Panc1 (cell line): ENCODE results near the gene MTERF4. TPM values are rescaled to one million over a fixed set of nuclear protein-coding genes. Genes with fewer than 3 reads are reported as not detected.

Experiments
- ATAC-seq: fragments of 200-7000 bp; cut with Tn5 transposase; 2 replicates; pipeline ENCODE4 v1.9.1; 2020; ENCODE audit warnings: mild to moderate bottlenecking, moderate library complexity
- BruUV-seq: library from RNA; stranded (reverse); fragments of 400-500 nt; replicated peaks from 2 replicates; lab custom pipeline; 2021; lab: Mats Ljungman, UMichigan
- CTCF ChIA-PET: fragments of 300-600 bp; sonication (Branson Sonifier 250); formaldehyde crosslinking; loops from one replicate; lab custom pipeline; 2022; ENCODE audit warnings: antibody characterized with exemption; lab: Charles Lee
- POLR2A ChIA-PET: fragments of 300-600 bp; sonication (Branson Sonifier 250); formaldehyde crosslinking; loops from one replicate; lab custom pipeline; 2022; ENCODE audit warnings: antibody characterized with exemption; lab: Charles Lee
- DNase-seq: peaks from one replicate; pipeline ENCODE4 v3.0.0-alpha.2; 2010; ENCODE audit warnings: low read depth, low spot score
- H3K27ac ChIP-seq: 2 replicates; pipeline ENCODE4 v1.5.1; 2011; ENCODE audit warnings: mild to moderate bottlenecking, low read length, inconsistent platforms
- H3K27me3 ChIP-seq: fragments of 200-500 bp; sonication (Bioruptor generic); 2 replicates; pipeline ENCODE4 v1.6.0; 2014; ENCODE audit warnings: low read length, inconsistent platforms; ENCODE audit not compliant: control insufficient read depth, insufficient read depth
- H3K36me3 ChIP-seq: fragments of 200-500 bp; sonication (Bioruptor generic); 2 replicates; pipeline ENCODE4 v1.5.1; 2014; ENCODE audit warnings: inconsistent platforms, mild to moderate bottlenecking, low read length, moderate library complexity; ENCODE audit not compliant: control insufficient read depth, insufficient read depth
- H3K4me1 ChIP-seq: 2 replicates; pipeline ENCODE4 v1.5.1; 2011; ENCODE audit warnings: inconsistent platforms, mild to moderate bottlenecking, low read length, moderate library complexity; ENCODE audit not compliant: control insufficient read depth, insufficient read depth
- H3K4me3 ChIP-seq, 2 experiments: 2 replicates each; pipeline ENCODE4 v1.5.1; 2011 to 2012; ENCODE audit warnings: low read depth in 2 of 2, low read length in 2 of 2, mild to moderate bottlenecking in 2 of 2, inconsistent platforms in 1 of 2, moderate library complexity in 1 of 2
- H3K9me3 ChIP-seq: fragments of 200-500 bp; sonication (Bioruptor generic); 2 replicates; pipeline ENCODE4 v1.5.1; 2014; ENCODE audit warnings: low read depth, mild to moderate bottlenecking, inconsistent platforms, low read length, moderate library complexity; ENCODE audit not compliant: control insufficient read depth, insufficient read depth
- CTCF ChIP-seq: fragments of 450-650 bp; IDR thresholded peaks from 2 replicates; pipeline ENCODE4 v1.5.1; 2017; ENCODE audit warnings: mild to moderate bottlenecking
- POLR2AphosphoS5 ChIP-seq: IDR thresholded peaks from 2 replicates; pipeline ENCODE4 v1.6.1; 2012; ENCODE audit warnings: mild to moderate bottlenecking, low read depth, low read length, moderate library complexity
- REST ChIP-seq, 2 experiments: IDR thresholded peaks; 2 replicates each; pipeline ENCODE4 v1.6.1; 2011 to 2012; ENCODE audit warnings: low read depth in 2 of 2, control low read depth in 1 of 2, low read length in 1 of 2, mild to moderate bottlenecking in 1 of 2, moderate library complexity in 1 of 2; ENCODE audit not compliant: insufficient read depth in 1 of 2
- SIN3A ChIP-seq: IDR thresholded peaks from 2 replicates; pipeline ENCODE4 v1.6.1; 2012; ENCODE audit warnings: low read depth, mild to moderate bottlenecking, low read length, moderate library complexity, borderline replicate concordance; ENCODE audit not compliant: insufficient read depth
- TCF7L2 ChIP-seq: IDR thresholded peaks from 2 replicates; pipeline ENCODE4 v1.6.1; 2011; ENCODE audit warnings: mild to moderate bottlenecking, low read depth, low read length, inconsistent platforms
- in situ Hi-C: cut with HindIII; loops from 2 replicates; pipeline ENCODE4 v1.10.0; 2016; ENCODE audit warnings: low sequenced_read_pairs, low pct_unique_long_range_greater_than_20kb
- intact Hi-C: fragments of 100-400 bp; cut with micrococcal nuclease; formaldehyde crosslinking; loops from one replicate; pipeline ENCODE4 v1.10.0; 2022; ENCODE audit not compliant: unreplicated experiment
- total RNA-seq: library from RNA; stranded (reverse); gene quantifications from one replicate; pipeline ENCODE4 v1.2.1, GENCODE V29; 2021; ENCODE audit not compliant: unreplicated experiment

Gene MTERF4
- total RNA-seq, 1 experiment from 2014 or later = 28.9 TPM

GRCh38 chr2:241131531-241131930, 29.4 kb upstream of the MTERF4 start:
- H3K27ac ChIP-seq = no peak overlapping the region

GRCh38 chr2:241130316-241130715, 28.2 kb upstream of the MTERF4 start:
- DNase-seq = no peak
- no peaks in the 10 kb centered on the region; the same call in 1 of the 2 replicates for H3K36me3 ChIP-seq
- H3K4me3 ChIP-seq = no peak overlapping the region
- intact Hi-C loops = no loop called here
- no peak overlapping the region for H3K27ac ChIP-seq
- no peak for ATAC-seq
- H3K9me3 ChIP-seq = no peaks in the 10 kb centered on the region
- in situ Hi-C loops = no loop called here
- TF ChIP-seq POLR2AphosphoS5 (no peak), REST (IDR thresholded peaks at IDR 0.05; ENCODE audit: insufficient read depth in 1 of 2, low read depth in 2 of 2, low read length in 1 of 2) (no peak), TCF7L2 (no peak), SIN3A (no peak), CTCF (no peak)
- ChIA-PET CTCF (no interaction called here), POLR2A (no interaction called here)
- no TSS peak for BruUV-seq
- no peaks in the 10 kb centered on the region for H3K4me1 ChIP-seq
- H3K27me3 ChIP-seq = no peaks in the 10 kb centered on the region

More at GRCh38 chr2:241131531-241131930, 29.4 kb upstream of the MTERF4 start:
- intact Hi-C loops = no loop called here
- no peaks in the 10 kb centered on the region for H3K9me3 ChIP-seq
- no peaks in the 10 kb centered on the region; the same call in 1 of the 2 replicates for H3K36me3 ChIP-seq
- H3K4me3 ChIP-seq = no peak overlapping the region
- BruUV-seq = no TSS peak
- in situ Hi-C loops = no loop called here
- ATAC-seq = no peak
- CTCF ChIA-PET = no interaction called here
- TF ChIP-seq POLR2AphosphoS5 = no peak
- no peak for TF ChIP-seq CTCF
- no peak for TF ChIP-seq REST (IDR thresholded peaks at IDR 0.05; ENCODE audit: insufficient read depth in 1 of 2, low read depth in 2 of 2, low read length in 1 of 2)
- TF ChIP-seq SIN3A = no peak
- TF ChIP-seq TCF7L2 = no peak
- no peaks in the 10 kb centered on the region for H3K27me3 ChIP-seq
- no peak for DNase-seq
- H3K4me1 ChIP-seq = no peaks in the 10 kb centered on the region
- POLR2A ChIA-PET = interaction anchor here (0.6 kb wide), 1 partner anchor 203 kb away, joined by 4 read pairs; no protein-coding TSS in a partner anchor
